DMS153 treated with DMSO at 0.1 percent for 48 hours (cell line): Measurements from ENCODE around the gene CDYL2.
"Not testable (repeated sequence)": the region's sequence is repeated elsewhere in the genome, so short reads cannot be mapped to it uniquely, and the experiment has no call there.

Experiments
- DNase-seq: peaks from one replicate; lab custom pipeline; 2025; ENCODE audit not compliant: unreplicated experiment; lab: John Stamatoyannopoulos, UW

CDYL2 gene

DNA sequence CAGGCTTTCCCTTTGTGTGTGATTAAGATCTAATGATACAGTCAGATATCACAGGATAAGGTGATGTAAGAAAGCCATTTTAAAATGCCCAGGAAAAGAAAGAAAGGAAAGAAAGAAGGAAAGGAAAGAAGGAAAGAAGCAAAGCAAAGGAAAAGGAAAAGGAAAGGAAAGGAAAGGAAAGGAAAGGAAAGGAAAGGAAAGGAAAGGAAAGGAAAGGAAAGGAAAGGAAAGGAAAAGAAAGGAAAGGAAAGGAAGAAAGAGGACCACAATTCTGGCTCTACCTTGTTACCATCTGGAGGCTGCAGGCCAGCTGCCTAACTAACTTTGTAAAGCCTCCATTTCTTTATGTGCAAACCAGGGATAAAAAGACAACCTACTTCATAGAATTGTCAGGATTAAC, 132.0 kb downstream of the CDYL2 start:
- DNase-seq = no peak

DNA sequence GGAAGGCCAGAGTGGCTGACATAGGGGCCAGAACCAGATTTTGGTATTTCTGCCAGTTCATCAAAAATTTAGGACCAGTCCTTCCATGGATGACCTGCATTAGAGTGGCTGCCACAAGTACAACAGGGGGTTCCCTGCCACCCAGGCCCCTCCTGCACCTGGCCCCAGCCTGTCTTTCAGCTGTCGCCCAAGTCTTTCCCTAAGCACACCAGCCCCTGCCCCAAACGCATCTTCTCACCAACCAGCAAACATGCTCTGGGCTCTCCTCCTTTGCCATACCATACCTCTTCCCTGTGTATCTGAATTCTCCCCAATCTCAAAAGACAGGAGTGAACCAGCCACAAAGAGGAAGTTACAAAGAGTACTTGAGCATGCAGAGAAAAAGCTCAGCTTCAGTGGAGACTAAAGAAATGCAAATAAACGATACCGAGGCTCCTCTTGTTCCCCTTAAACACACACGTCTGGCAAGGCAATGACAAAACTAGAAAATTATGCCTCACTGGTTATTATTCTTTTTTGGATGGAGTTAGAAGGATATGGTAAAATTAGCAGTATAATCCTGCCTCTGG, 133.0 kb downstream of the CDYL2 start:
- DNase-seq = no peak

DNA sequence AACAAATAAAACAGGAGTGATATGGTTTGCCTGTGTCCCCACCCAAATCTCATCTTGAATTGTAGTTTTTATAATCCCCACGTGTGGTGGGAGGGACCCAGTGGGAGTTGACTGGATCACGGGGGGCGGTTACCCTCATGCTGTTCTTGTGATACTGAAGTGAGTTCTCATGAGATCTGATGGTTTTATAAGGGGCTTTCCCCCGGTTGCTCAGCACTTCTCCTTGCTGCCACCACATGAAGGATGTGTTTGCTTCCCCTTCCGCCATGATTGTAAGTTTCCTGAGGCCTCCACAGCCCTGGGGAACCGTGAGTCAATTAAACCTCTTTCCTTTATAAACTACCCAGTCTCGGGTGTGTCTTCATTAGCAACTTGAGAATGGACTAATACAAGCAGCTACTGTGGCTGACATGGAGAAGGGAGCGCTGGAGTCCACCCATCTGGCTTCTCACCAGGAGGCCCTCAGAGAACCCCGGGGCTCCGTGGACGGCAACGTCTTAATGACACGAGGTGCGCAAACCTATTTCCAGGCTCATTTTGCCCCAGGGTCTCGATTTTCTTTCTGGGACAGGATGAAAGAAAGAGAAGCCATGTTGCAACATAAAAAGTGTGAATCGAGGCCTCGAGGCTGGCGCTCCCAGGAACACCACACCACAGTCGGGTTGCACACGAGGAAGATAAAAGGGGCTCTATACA, 134.1 kb downstream of the CDYL2 start:
- no peak for DNase-seq

- no peak for DNase-seq
These were observed 134.7 kb downstream of the CDYL2 start for GRCh38 chr16:80669673-80670072.

DNA sequence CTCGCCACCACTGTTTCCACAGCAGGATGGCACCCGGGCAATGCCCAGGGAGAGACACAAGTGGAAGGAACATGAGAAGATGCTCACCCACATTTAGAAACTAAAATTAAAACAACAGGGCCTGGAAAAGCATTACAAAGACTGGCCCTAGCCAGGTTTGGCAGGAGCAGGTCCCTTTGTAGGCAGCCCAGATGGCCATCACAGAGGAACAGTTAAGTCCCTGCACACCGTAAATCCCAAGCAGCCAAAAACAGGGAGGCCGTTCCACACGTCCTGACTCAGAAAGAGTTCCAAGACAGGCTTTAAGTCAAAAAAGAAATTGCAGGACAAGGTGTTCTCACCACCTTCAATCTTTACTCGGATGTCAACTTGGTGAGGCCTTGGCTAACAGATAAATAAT, 136.5 kb downstream of the CDYL2 start:
- DNase-seq = no peak

DNA sequence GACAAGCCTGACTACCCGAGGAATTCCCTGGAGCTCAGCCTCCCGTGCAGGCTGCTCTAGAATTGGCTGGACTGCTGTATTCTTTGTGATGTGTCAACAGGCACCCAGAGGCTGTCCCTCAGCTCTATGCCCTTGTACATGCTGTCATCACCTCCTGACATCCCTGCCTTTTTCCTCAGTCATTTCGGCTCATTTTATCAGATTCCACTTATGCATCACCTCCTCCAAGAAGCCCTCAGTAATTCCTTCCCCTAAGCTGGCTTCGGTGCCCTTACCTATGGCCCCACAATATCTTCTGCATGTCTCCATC, 137.2 kb downstream of the CDYL2 start:
- DNase-seq = no peak

DNA sequence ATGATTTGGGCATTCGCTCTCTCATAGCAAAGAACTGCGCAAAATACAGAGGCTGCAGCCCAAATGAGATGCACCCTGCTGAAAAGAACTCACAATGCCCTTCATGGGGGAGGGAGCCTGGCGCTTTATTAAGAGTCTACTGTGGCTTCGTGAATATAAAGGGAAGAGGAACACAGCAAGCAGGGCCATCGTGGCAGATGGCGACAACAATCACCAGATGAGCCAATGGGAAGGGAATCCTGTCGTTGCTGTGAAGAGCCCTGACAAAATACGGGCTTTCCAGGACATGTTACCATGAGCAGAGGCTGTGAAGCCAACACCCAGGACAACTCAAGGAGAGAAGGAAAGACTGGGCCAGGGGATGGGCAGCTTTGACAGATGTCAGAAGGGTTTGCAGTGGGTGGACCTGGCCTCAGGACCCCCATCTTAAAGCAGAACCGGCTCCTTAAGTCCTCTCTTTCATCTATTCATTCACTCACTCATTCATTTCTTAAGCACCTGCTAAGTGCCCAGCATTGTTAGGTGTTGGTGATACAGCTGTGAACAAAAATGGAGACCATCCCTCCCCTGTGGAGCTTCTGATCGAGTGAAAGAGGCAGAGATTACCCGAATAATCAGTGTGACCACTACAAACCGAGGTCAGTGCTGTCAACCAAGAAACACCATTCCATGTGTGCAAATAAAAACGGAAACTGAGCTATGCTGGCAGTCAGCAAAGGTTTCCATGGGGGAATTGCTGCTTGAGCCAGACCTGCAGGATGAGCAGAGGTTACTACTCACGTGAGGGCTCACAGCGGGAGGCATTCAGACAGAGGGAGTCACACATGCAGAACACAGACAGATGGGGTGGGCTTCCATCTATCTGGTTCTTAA, 137.8 kb downstream of the CDYL2 start:
- no peak for DNase-seq

GRCh38 chr16:80665356-80665755, 139.0 kb downstream of the CDYL2 start:
- no peak for DNase-seq

DNA sequence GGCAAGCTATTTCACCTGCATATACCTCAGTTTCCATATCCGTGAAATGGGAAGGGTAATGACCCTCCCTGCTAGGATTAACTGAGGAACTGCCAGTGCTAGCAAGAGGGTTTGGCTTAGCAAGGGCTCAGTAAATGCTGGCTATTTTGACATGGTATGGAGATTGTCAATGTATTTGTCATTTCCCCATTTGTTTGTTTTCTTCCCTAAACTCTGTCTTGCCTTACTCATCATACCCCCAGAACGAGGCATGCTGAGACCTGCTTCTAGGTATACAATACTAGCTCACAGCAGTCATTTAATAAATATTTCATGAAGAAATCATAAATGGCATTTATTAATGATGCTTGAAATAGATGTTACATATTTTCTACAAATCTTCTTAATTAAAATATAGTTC, 139.6 kb downstream of the CDYL2 start:
- DNase-seq = no peak

DNA sequence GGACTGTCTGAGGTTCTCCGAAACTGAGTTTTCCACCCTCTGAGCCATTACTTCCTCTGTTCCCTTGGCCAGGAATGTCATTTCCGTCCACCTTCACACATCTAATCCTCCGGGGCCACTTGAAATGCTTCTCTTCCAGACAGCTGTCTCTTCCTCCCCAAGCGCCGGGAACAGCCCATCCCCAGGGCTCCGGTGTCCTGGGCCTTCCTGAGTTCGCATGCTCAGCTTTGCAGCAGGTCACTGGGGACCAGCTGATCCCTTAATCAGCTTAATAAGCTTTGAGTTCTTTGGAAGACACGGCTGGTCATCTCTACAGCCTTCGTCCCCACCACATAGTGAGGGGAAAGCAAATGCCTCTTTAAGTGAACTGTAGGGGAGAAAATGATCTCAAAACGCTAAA, 140.2 kb downstream of the CDYL2 start:
- no peak for DNase-seq

DNA sequence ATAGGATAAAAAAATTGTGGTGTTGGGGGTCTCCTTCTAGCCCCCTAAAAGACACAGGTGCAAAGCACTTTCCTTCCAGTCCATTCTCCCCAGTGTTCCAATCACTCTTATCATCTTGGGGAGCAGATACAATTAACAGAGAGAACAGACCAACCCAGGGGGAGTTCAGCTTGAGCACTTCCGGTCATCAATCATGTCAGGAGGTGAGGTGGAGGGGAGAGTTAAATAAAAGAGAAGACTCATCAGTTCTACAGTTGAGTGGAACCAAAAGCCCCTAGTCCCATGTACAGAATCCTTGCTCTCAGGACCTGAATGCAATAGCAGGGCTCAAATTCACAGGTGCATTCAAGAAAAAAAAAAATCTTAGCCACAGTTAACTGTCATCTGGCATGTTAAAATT, 141.3 kb downstream of the CDYL2 start:
- no peak for DNase-seq

GRCh38 chr16:80659865-80660264, 144.5 kb downstream of the CDYL2 start:
- DNase-seq = no peak

DNA sequence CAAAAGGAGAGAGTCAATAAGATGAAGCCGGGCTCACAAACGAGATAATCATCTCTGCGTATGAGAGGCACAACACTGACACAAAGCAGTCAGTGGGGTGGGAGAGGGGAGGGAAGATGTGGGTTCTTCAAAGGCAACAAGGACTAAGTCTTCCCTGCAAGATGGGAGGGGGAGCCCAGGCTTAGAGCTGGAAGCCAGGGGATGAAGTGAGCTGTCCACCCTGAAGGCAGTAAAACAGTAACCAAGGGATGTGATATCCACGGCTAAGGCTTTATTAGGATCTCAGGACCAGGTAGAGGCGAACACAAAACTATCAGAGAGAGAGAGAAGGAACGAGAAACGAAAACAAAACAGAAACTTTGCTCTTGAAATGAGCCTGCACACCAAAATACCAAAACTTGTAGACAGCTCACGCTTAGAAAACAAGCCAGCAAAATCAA, 147.7 kb downstream of the CDYL2 start:
- DNase-seq = no peak

- DNase-seq = no peak
These were observed 148.2 kb downstream of the CDYL2 start for GRCh38 chr16:80656161-80656560.

DNA sequence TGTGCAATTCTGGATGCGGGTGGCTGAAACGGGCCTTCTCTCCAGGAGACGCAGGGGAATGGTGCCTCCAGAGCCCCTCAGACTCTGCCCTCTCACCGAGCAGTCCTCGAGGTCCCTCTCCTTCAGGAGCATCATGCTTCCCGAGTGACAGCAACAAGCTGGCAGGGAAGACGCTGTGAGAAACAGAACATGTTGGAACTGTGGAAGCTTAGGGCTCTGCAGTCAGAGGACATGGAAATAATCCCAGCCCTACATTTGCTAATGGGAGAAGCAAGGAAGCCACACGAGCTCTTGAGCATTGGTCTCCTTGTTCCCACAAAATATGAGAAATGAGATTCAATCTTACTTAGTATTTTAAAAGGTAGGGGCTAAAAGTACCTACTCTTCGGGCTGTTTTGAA, 148.6 kb downstream of the CDYL2 start:
- DNase-seq = no peak

DNA sequence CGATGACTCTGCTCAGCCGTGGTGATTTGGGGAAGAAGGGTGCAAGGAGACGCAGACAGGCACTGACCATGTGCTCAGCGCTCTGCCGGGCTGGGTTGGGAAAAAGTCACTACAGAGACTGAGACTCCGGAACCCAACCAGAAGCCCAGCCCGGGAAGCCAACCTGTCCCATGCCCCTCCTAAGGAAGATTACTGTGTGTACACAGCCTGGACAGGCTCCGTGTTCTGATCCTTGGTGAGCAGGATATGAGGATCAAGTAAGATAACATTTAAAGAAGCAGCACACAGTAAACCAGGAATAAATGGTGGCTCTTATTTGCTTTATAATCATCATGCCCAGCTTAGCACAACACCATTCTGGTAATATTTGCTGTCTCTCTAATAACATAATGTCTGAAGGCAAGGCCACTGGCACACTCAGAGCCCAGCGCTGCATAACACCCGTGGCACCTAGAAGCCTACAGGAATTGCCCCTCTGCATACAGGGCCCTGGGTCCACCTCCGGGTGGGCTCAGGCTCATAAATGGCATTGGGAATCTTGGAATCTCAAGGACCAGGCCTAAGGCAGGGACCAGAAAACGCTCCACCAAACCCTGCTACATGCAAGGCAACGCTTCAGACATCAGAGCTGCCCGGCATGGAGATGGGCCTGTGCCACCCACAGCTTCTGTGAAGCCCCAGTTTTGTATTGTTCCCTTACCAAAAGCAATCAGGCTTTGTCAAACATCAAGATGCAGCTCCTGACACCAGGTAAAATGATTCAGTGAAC, 150.1 kb downstream of the CDYL2 start:
- no peak for DNase-seq

DNA sequence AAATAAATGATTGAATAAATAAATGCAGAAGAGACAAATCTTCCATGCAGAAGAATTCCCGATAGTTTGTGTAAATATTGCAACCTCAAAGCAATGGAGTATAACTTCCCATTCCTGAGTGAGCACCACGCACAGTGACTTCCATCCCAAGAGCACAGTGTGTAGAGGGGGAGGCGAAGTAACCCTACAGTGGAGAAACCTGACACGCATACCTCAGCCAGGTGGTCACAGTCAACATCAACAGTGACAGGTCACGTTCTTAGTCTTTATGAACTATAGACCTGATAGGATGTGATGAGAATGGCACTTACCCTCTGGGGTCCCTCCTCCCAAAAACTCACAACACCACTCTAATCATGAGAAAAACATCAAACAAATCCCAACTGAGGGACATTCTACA, 152.0 kb downstream of the CDYL2 start:
- no peak for DNase-seq

DNA sequence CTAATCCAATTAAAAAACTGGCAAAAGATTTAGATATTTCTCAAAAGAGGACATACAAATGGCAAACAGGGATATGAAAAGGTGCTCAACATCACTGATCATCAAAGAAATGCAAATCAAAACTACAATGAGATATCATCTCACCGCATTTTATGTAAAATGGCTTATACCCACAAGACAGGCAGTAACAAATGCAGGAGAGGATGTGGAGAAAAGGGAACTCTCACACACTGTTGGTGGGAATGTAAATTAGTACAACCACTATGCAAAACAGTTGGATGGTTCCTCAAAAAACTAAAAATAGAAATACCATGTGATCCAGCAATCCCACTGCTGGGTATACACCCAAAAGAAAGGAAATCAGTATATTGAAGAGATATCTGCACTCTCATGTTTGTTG, 154.1 kb downstream of the CDYL2 start:
- DNase-seq = not testable (repeated sequence)

- no peak for DNase-seq
These were observed 164.1 kb downstream of the CDYL2 start for GRCh38 chr16:80640316-80640715.

- DNase-seq = no peak
These were observed 164.8 kb downstream of the CDYL2 start for GRCh38 chr16:80639636-80640035.

- no peak for DNase-seq
These were observed 166.8 kb downstream of the CDYL2 start for GRCh38 chr16:80637621-80638020.

DNA sequence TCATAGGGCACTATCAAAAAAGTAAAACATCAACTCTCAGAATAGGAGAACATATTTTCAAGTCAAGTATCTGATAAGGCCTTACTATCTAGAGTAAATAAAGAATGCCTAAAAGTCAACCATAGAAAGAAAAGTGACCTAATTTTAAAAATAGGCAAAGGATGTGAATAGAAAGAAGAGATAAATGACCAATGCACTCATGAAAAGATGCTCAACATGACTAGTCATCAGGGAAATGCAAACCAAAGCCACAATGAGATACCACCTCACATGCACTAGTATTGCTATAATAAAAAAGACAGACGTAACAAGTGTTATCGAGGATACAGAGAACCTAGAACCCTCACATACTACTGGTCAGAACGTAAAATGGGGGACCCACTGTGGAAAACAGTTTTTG, 172.8 kb downstream of the CDYL2 start:
- DNase-seq = no peak
